Measurements from ENCODE around the gene STAP1. TPM values are rescaled to one million over a fixed set of nuclear protein-coding genes. Genes with fewer than 3 reads are reported as not detected.

STAP1 gene
- total RNA-seq, 1 experiment from 2014 or later: not detected

GRCh38 chr4:67571975-67572374, 13.4 kb downstream of the STAP1 start:
- BruUV-seq (replicated peaks): no TSS peak
- H3K9me3 ChIP-seq (ENCODE audit: control insufficient read depth in 1 of 2, insufficient read depth in 1 of 2, low read depth in 1 of 2, low read length in 2 of 2): no peaks in the 10 kb centered on the region
- no peaks in the 10 kb centered on the region for H3K9me2 ChIP-seq (ENCODE audit: insufficient read depth)
- no peak overlapping the region for H3K4me3 ChIP-seq (replicated peaks in 1 of 2; ENCODE audit: low read depth in 1 of 2, low read length in 2 of 2)
- ATAC-seq (no peak), DNase-seq (ENCODE audit: low read depth, low spot score) (no peak)
- CTCF ChIA-PET: no interaction called here
- H3K9ac ChIP-seq (ENCODE audit: low read length): no peak overlapping the region
- H3K27me3 ChIP-seq (ENCODE audit: insufficient read depth, low read length): no peaks in the 10 kb centered on the region
- TF ChIP-seq CTCF (IDR thresholded peaks at IDR 0.05 in 2 of 3, conservative IDR thresholded peaks at IDR 0.05 in 1 of 3; ENCODE audit: borderline replicate concordance in 1 of 3, insufficient read depth in 1 of 3, low read depth in 2 of 3, low read length in 2 of 3) (no peak), REST (IDR thresholded peaks at IDR 0.05; ENCODE audit: low read depth) (no peak), EGR1 (IDR thresholded peaks at IDR 0.05; ENCODE audit: low read depth) (no peak), ZNF274 (IDR thresholded peaks at IDR 0.05; ENCODE audit: low read depth, low read length) (no peak), POLR2AphosphoS5 (IDR thresholded peaks at IDR 0.05; ENCODE audit: low read depth, low read length) (no peak), RAD21 (IDR thresholded peaks at IDR 0.05; ENCODE audit: low read depth) (no peak), FOSL1 (IDR thresholded peaks at IDR 0.05; ENCODE audit: low read depth) (no peak), EZH2phosphoT487 (IDR thresholded peaks at IDR 0.05; ENCODE audit: borderline replicate concordance) (no peak), CBX3 (IDR thresholded peaks at IDR 0.05; ENCODE audit: low read depth) (no peak), TCF7L2 (IDR thresholded peaks at IDR 0.05; ENCODE audit: borderline replicate concordance, extremely low read depth, insufficient read depth, insufficient read length) (no peak), POLR2A (IDR thresholded peaks at IDR 0.05; ENCODE audit: borderline replicate concordance, extremely low read depth, insufficient read depth, insufficient read length) (no peak), EZH2 (IDR thresholded peaks at IDR 0.05) (no peak), SP1 (IDR thresholded peaks at IDR 0.05; ENCODE audit: low read depth) (no peak), ELF1 (IDR thresholded peaks at IDR 0.05; ENCODE audit: borderline replicate concordance, low read depth) (no peak), CEBPB (IDR thresholded peaks at IDR 0.05; ENCODE audit: low read depth) (no peak), ZFX (IDR thresholded peaks at IDR 0.05) (no peak)
- TF ChIP-seq, protein P1, sequence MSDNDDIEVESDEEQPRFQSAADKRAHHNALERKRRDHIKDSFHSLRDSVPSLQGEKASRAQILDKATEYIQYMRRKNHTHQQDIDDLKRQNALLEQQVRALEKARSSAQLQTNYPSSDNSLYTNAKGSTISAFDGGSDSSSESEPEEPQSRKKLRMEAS (IDR thresholded peaks at IDR 0.05): no peak
- TF ChIP-seq, protein P2, sequence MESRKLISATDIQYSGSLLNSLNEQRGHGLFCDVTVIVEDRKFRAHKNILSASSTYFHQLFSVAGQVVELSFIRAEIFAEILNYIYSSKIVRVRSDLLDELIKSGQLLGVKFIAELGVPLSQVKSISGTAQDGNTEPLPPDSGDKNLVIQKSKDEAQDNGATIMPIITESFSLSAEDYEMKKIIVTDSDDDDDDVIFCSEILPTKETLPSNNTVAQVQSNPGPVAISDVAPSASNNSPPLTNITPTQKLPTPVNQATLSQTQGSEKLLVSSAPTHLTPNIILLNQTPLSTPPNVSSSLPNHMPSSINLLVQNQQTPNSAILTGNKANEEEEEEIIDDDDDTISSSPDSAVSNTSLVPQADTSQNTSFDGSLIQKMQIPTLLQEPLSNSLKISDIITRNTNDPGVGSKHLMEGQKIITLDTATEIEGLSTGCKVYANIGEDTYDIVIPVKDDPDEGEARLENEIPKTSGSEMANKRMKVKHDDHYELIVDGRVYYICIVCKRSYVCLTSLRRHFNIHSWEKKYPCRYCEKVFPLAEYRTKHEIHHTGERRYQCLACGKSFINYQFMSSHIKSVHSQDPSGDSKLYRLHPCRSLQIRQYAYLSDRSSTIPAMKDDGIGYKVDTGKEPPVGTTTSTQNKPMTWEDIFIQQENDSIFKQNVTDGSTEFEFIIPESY (IDR thresholded peaks at IDR 0.05; ENCODE audit: extremely low read depth, insufficient replicate concordance, low read length): no peak
- H2AFZ ChIP-seq (ENCODE audit: low read depth, low read length, poor library complexity, severe bottlenecking): no peak overlapping the region
- intact Hi-C loops (cut with micrococcal nuclease): no loop called here
- no peak overlapping the region for H3K4me2 ChIP-seq (ENCODE audit: low read length)
- RAD21 ChIA-PET (ENCODE audit: low non-redundant PET in 1 of 2, low total read pairs in 2 of 2, uncharacterized antibody in 2 of 2, unreplicated experiment in 2 of 2): no interaction called here
- H3K4me1 ChIP-seq (ENCODE audit: control insufficient read depth in 1 of 2, insufficient read depth in 2 of 2, low read length in 2 of 2): no peaks in the 10 kb centered on the region
- no peak overlapping the region for H3K27ac ChIP-seq (ENCODE audit: low read depth, low read length)
- H3K36me3 ChIP-seq (ENCODE audit: control insufficient read depth in 1 of 2, insufficient read depth in 2 of 2, low read length in 2 of 2): no peaks in the 10 kb centered on the region
- H4K20me1 ChIP-seq (ENCODE audit: insufficient read depth): no peaks in the 10 kb centered on the region
- POLR2A ChIA-PET: no interaction called here
- no peaks in the 10 kb centered on the region for H3K79me2 ChIP-seq (ENCODE audit: insufficient read depth, low read length)

Measured in HCT116 (cell line).